Mesenchymal stem cell (in vitro differentiated cells and primary cell): ENCODE data around the gene FYN.
A peak's percentile ranks its signal among the peaks of the same experiment; 100 is the strongest.

Experiments
- DNase-seq: peaks from one replicate; pipeline ENCODE4 v3.0.0-alpha.2; 2013
- H2AFZ ChIP-seq: one replicate; pipeline ENCODE4 v1.6.1; 2013; ENCODE audit warnings: low read depth, mild to moderate bottlenecking, control low read depth, inconsistent platforms, low read length, moderate library complexity
- H2AK5ac ChIP-seq: 2 replicates; pipeline ENCODE4 v1.6.1; 2013; ENCODE audit warnings: low read length, moderate library complexity, mild to moderate bottlenecking, inconsistent platforms; ENCODE audit not compliant: severe bottlenecking
- H2BK120ac ChIP-seq: one replicate; pipeline ENCODE4 v1.6.1; 2013; ENCODE audit warnings: low read depth, mild to moderate bottlenecking, inconsistent platforms, low read length, moderate library complexity
- H2BK12ac ChIP-seq, 2 experiments: one replicate each; pipeline ENCODE4 v1.6.1; 2013; ENCODE audit warnings: inconsistent platforms in 2 of 2, low read length in 2 of 2, mild to moderate bottlenecking in 2 of 2, moderate library complexity in 2 of 2, control low read depth in 1 of 2
- H2BK15ac ChIP-seq: one replicate; pipeline ENCODE4 v1.6.1; 2013; ENCODE audit warnings: mild to moderate bottlenecking, low read depth, inconsistent platforms; ENCODE audit not compliant: poor library complexity, severe bottlenecking
- H2BK5ac ChIP-seq: 2 replicates; pipeline ENCODE4 v1.6.1; 2013; ENCODE audit warnings: low read depth, mild to moderate bottlenecking, low read length, control low read depth, inconsistent platforms; ENCODE audit not compliant: poor library complexity, severe bottlenecking
- H3K14ac ChIP-seq, 2 experiments: one replicate each; pipeline ENCODE4 v1.6.1; 2013; ENCODE audit warnings: inconsistent platforms in 2 of 2, low read length in 2 of 2, control low read depth in 1 of 2, mild to moderate bottlenecking in 1 of 2, moderate library complexity in 1 of 2
- H3K18ac ChIP-seq, 2 experiments: one replicate each; pipeline ENCODE4 v1.6.1; 2013; ENCODE audit warnings: inconsistent platforms in 2 of 2, low read length in 2 of 2, control low read depth in 1 of 2, low read depth in 1 of 2, mild to moderate bottlenecking in 1 of 2
- H3K23ac ChIP-seq, 2 experiments: one replicate each; pipeline ENCODE4 v1.6.1; 2013; ENCODE audit warnings: inconsistent platforms in 2 of 2, low read length in 2 of 2, mild to moderate bottlenecking in 2 of 2, moderate library complexity in 2 of 2, control low read depth in 1 of 2
- H3K27ac ChIP-seq: 2 replicates; pipeline ENCODE4 v1.5.1; 2013; ENCODE audit warnings: mild to moderate bottlenecking, moderate library complexity, low read length, control low read depth, inconsistent platforms; ENCODE audit not compliant: poor library complexity, severe bottlenecking
- H3K27me3 ChIP-seq, 2 experiments: 2 replicates each; pipeline versions ENCODE4 v1.6.1 to v1.7.0; 2013; ENCODE audit warnings: low read length in 2 of 2, mild to moderate bottlenecking in 2 of 2, moderate library complexity in 2 of 2, control low read depth in 1 of 2, inconsistent platforms in 1 of 2; ENCODE audit not compliant: control insufficient read depth in 1 of 2, insufficient read depth in 1 of 2
- H3K36me3 ChIP-seq, 2 experiments: 2 replicates each; pipeline versions ENCODE4 v1.6.1 to v1.7.0; 2013; ENCODE audit warnings: low read length in 2 of 2, control low read depth in 1 of 2, inconsistent platforms in 1 of 2, low read depth in 1 of 2, mild to moderate bottlenecking in 1 of 2; ENCODE audit not compliant: insufficient read depth in 2 of 2, control insufficient read depth in 1 of 2
- H3K4ac ChIP-seq, 2 experiments: one replicate each; pipeline ENCODE4 v1.6.1; 2013; ENCODE audit warnings: inconsistent platforms in 2 of 2, low read length in 2 of 2, mild to moderate bottlenecking in 2 of 2, moderate library complexity in 2 of 2, control low read depth in 1 of 2, low read depth in 1 of 2
- H3K4me1 ChIP-seq: 2 replicates; pipeline ENCODE4 v1.6.1; 2013; ENCODE audit warnings: low read depth, low read length, control low read depth; ENCODE audit not compliant: control insufficient read depth, insufficient read depth
- H3K4me2 ChIP-seq: 2 replicates; pipeline ENCODE4 v1.6.1; 2013; ENCODE audit warnings: low read length, mild to moderate bottlenecking, inconsistent platforms; ENCODE audit not compliant: poor library complexity, severe bottlenecking
- H3K4me3 ChIP-seq, 2 experiments: 2 replicates each; pipeline versions ENCODE4 v1.5.1 to v1.7.0; 2013; ENCODE audit warnings: low read length in 2 of 2, mild to moderate bottlenecking in 2 of 2, control low read depth in 1 of 2, low read depth in 1 of 2; ENCODE audit not compliant: insufficient read depth in 1 of 2
- H3K79me1 ChIP-seq: replicated peaks from 2 replicates; pipeline ENCODE4 v1.6.1; 2013; ENCODE audit warnings: mild to moderate bottlenecking, control low read depth, low read length, inconsistent platforms; ENCODE audit not compliant: poor library complexity, severe bottlenecking
- H3K9ac ChIP-seq: 2 replicates; pipeline ENCODE4 v1.7.0; 2013; ENCODE audit warnings: mild to moderate bottlenecking, low read length, moderate library complexity
- H3K9me3 ChIP-seq: 2 replicates; pipeline ENCODE4 v1.7.0; 2013; ENCODE audit warnings: mild to moderate bottlenecking, low read length; ENCODE audit not compliant: control insufficient read depth
- H4K8ac ChIP-seq: one replicate; pipeline ENCODE4 v1.6.1; 2013; ENCODE audit warnings: inconsistent platforms, mild to moderate bottlenecking, low read length, moderate library complexity
- H4K91ac ChIP-seq: one replicate; pipeline ENCODE4 v1.6.1; 2013; ENCODE audit warnings: mild to moderate bottlenecking, low read length, inconsistent platforms
- WGBS: methylation state at CpG from one replicate; pipeline ENCODE4 v1.1.7; 2013; ENCODE audit warnings: mixed read lengths; 5-methylcytosine and 5-hydroxymethylcytosine counted together

FYN gene

DNA sequence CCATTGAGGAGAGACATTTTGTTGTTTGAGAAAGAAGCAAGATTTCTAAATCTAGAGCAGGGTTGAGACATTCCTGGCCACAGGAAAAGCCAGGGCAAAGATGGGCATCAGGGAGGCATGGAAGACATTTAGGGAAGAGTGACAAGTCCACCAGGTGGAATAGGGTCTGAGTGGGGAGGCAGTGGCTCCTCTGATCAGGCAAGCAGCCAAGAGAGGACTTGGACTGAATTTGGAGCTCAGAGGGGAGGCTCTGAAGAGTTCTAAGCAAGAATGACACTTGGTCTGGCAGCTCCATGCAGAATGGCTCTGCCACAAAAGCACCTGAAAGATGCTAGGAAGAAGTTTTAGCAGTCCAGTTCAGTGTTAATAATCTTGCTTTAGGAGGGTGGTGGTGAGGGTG lies 120.8 kb downstream of the FYN start:
- Histone ChIP-seq H3K14ac (no peak overlapping the region), H3K4ac (no peak overlapping the region), H4K91ac (no peak overlapping the region), H3K23ac (no peak overlapping the region), H3K4me3 (no peak overlapping the region), H3K4me2 (no peak overlapping the region), H3K9me3 (no peaks in the 10 kb centered on the region), H2BK12ac (no peak overlapping the region), H2BK15ac (no peak overlapping the region), H3K79me1 (peaks cover 6% of the 10 kb centered on the region), H3K36me3 (peaks cover 0 to 17% of the 10 kb centered on the region in 2 experiments), H3K4me1 (peaks cover 2% of the 10 kb centered on the region), H2BK5ac (no peak overlapping the region), H3K9ac (no peak overlapping the region), H2AFZ (no peak overlapping the region), H2BK120ac (no peak overlapping the region), H3K27me3 (no peaks in the 10 kb centered on the region), H4K8ac (no peak overlapping the region), H3K27ac (no peak overlapping the region), H3K18ac (no peak overlapping the region), H2AK5ac (no peak overlapping the region)
- no peak for DNase-seq

DNA sequence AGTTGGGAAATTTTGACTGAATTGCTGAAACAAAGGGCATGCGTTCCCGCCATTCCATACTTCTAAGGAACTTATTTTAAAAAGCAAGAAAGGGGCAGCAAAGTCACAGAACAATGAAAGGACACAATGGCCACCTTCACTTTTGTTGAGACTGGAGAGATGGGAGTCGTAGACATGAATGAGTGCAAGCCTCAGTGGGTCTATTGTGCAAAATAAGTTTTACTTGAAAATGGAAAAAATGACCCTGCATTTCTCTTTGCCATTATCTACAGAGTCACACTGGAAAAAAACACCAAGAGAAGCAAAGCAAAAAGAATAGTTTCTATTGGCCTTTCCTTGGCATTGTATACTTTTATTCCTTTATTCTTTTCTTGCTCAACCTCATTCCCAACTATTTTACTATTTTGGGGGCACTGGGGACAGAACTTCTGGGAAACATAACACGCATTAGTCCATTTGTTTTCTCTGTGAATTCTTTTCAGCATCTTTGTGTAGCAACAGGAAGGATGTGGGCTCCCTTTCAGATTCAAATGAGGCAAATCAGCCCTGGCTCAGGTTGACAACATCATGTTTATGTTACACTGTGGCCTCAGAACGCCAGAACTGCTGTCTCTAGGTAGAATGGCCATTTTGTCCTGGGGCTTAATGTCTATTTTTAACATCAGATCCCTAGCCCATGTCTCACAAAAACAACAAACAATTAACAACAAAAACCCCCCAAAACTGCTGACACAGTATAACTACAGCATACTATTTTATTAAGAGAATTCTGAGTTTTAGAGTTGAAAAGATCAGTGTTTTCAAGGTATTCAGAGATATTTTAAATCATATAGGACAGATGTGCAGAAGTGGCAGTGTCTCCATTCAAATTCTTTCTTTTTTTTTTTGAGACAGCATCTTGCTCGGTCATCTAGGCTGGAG lies 122.2 kb downstream of the FYN start:
- Histone ChIP-seq H3K9ac (no peak overlapping the region), H3K79me1 (peaks cover 6% of the 10 kb centered on the region), H2BK15ac (no peak overlapping the region), H2AK5ac (no peak overlapping the region), H3K4me3 (no peak overlapping the region), H2BK5ac (no peak overlapping the region), H3K14ac (no peak overlapping the region), H4K91ac (no peak overlapping the region), H3K4me2 (no peak overlapping the region), H3K4ac (no peak overlapping the region), H4K8ac (no peak overlapping the region), H2AFZ (no peak overlapping the region), H2BK12ac (no peak overlapping the region), H3K27me3 (no peaks in the 10 kb centered on the region), H3K9me3 (no peaks in the 10 kb centered on the region), H3K36me3 (peaks cover 0 to 21% of the 10 kb centered on the region in 2 experiments), H3K18ac (no peak overlapping the region), H3K27ac (no peak overlapping the region), H3K4me1 (peaks cover 2% of the 10 kb centered on the region), H3K23ac (no peak overlapping the region), H2BK120ac (no peak overlapping the region)
- WGBS = 74% methylated on average over 6 of the region's 6 CpGs
- peak; percentile 61 for DNase-seq

DNA sequence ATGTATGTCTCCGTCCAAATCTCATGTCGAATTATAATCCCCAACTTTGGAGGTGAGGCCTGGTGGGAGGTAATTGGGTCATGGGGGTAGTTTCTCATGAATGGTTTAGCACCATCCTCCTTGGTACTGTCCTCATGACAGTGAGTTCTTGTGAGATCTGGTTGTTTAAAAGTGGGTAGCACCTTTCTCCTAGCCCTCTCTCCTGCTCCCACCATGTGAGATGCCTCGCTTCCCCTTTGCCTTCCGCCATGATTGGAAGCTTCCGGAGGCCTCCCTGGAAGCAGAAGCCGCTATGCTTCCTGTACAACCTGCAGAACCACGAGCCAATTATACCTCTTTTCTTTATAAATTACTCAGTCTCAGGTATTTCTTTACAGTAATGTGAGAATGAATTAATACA lies 123.1 kb downstream of the FYN start:
- Histone ChIP-seq H3K4ac (no peak overlapping the region), H3K4me2 (no peak overlapping the region), H2AFZ (no peak overlapping the region), H3K27me3 (no peaks in the 10 kb centered on the region), H2BK5ac (no peak overlapping the region), H2AK5ac (no peak overlapping the region), H3K18ac (peak overlapping the region; percentile 0 to 38), H3K4me1 (peaks cover 4% of the 10 kb centered on the region), H2BK15ac (peak overlapping the region; percentile 61), H2BK12ac (no peak overlapping the region), H3K14ac (no peak overlapping the region), H3K4me3 (no peak overlapping the region), H3K79me1 (peaks cover 6% of the 10 kb centered on the region), H2BK120ac (no peak overlapping the region), H4K91ac (no peak overlapping the region), H3K23ac (no peak overlapping the region), H3K9me3 (no peaks in the 10 kb centered on the region), H4K8ac (no peak overlapping the region), H3K9ac (no peak overlapping the region), H3K36me3 (peaks cover 0 to 21% of the 10 kb centered on the region in 2 experiments), H3K27ac (no peak overlapping the region)
- DNase-seq = no peak
- WGBS = 86% methylated on average over 2 of the region's 7 CpGs

DNA sequence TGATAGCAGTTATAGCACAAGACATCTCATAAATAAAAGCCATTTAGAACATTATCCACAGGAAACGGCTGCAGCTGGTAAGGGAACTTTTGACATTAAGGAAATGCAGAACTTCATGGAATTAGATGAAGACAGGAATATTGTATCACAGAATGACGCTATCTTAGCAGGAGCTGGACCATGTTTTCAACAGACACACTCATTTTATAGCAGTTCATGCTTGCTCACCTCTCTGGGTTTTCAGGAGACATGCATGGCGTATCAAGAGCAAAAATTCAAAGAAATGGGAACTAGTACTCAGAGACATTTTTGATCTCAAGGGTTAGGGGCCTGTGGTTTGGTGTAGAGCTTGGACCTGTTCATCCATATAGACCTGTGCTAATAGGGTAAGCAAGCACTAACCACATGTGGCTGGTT lies 125.0 kb downstream of the FYN start:
- Histone ChIP-seq H3K4me3 (no peak overlapping the region), H3K23ac (no peak overlapping the region), H3K9me3 (no peaks in the 10 kb centered on the region), H2BK15ac (no peak overlapping the region), H2BK12ac (no peak overlapping the region), H3K4me2 (no peak overlapping the region), H2BK5ac (no peak overlapping the region), H3K79me1 (peaks cover 6% of the 10 kb centered on the region), H2BK120ac (no peak overlapping the region), H2AK5ac (no peak overlapping the region), H3K27ac (no peak overlapping the region), H3K36me3 (peaks cover 0 to 17% of the 10 kb centered on the region in 2 experiments), H4K8ac (no peak overlapping the region), H2AFZ (no peak overlapping the region), H3K4ac (no peak overlapping the region), H3K14ac (no peak overlapping the region), H3K27me3 (no peaks in the 10 kb centered on the region), H3K9ac (no peak overlapping the region), H4K91ac (no peak overlapping the region), H3K4me1 (peaks cover 4% of the 10 kb centered on the region), H3K18ac (no peak overlapping the region)
- WGBS = 88% methylated on average over 2 of the region's 3 CpGs
- DNase-seq = no peak
